B cell (primary cell): Measurements from ENCODE around the gene TULP1. TPM values are rescaled to one million over a fixed set of nuclear protein-coding genes. Genes with fewer than 3 reads are reported as not detected.

Experiments used
- ATAC-seq: fragments of 200-7000 bp; cut with Tn5 transposase; one replicate; pipeline ENCODE4 v1.10.0; 2021; ENCODE audit warnings: low read depth, mild to moderate bottlenecking, moderate number of reproducible peaks, moderate library complexity
- CTCF ChIA-PET: fragments of 350-600 bp; sonication (Branson Sonifier 250); formaldehyde crosslinking; loops from one replicate; lab custom pipeline; 2021; ENCODE audit warnings: antibody characterized with exemption, inconsistent platforms; lab: Charles Lee
- POLR2A ChIA-PET: fragments of 350-600 bp; sonication (Branson Sonifier 250); formaldehyde crosslinking; loops from one replicate; lab custom pipeline; 2021; ENCODE audit warnings: antibody characterized with exemption; lab: Charles Lee
- DNase-seq: peaks from one replicate; pipeline ENCODE4 v3.0.0; 2013
- H2AFZ ChIP-seq: 2 replicates; pipeline ENCODE4 v1.6.1; 2012; ENCODE audit warnings: mild to moderate bottlenecking, low read depth, low read length; ENCODE audit not compliant: insufficient read depth, poor library complexity, severe bottlenecking
- H3K27ac ChIP-seq, 2 donors: 1 replicate in 1 of 2; 2 replicates in 1 of 2; pipeline ENCODE4 v1.5.1; 2012 to 2013; ENCODE audit warnings: low read length in 2 of 2, mild to moderate bottlenecking in 2 of 2, moderate library complexity in 1 of 2
- H3K27me3 ChIP-seq, 4 experiments: fragments of 200-600 bp in 1 of 4; sonication (generic) in 1 of 4; replicated peaks in 1 of 4; 1 replicate in 2 of 4; 2 replicates in 2 of 4; pipeline versions ENCODE4 v1.6.1 to v1.7.0; 2013 to 2016; ENCODE audit warnings: low read length in 3 of 4, mild to moderate bottlenecking in 2 of 4, mixed read lengths in 1 of 4, moderate library complexity in 1 of 4; ENCODE audit not compliant: insufficient read depth in 4 of 4, control insufficient read depth in 3 of 4; ENCODE audit errors: control extremely low read depth in 1 of 4
- H3K36me3 ChIP-seq, 2 experiments: replicated peaks in 1 of 2; 1 replicate in 1 of 2; 2 replicates in 1 of 2; pipeline versions ENCODE4 v1.6.1 to v1.7.1; 2013; ENCODE audit warnings: low read length in 1 of 2; ENCODE audit not compliant: insufficient read depth in 2 of 2, control insufficient read depth in 1 of 2; ENCODE audit errors: control extremely low read depth in 1 of 2, extremely low read depth in 1 of 2
- H3K4me1 ChIP-seq, 2 donors: fragments of 200-600 bp in 1 of 2; sonication (generic) in 1 of 2; 1 replicate in 1 of 2; 2 replicates in 1 of 2; pipeline versions ENCODE4 v1.5.1 to v1.6.1; 2013 to 2017; ENCODE audit warnings: low read length in 2 of 2; ENCODE audit not compliant: control insufficient read depth in 2 of 2, insufficient read depth in 2 of 2
- H3K4me2 ChIP-seq: replicated peaks from 2 replicates; pipeline ENCODE3; 2012; ENCODE audit warnings: mild to moderate bottlenecking, low read depth, low read length; ENCODE audit not compliant: poor library complexity, severe bottlenecking
- H3K4me3 ChIP-seq, 5 experiments: fragments of 200-600 bp in 1 of 5; sonication (generic) in 1 of 5; 1 replicate in 3 of 5; 2 replicates in 2 of 5; pipeline versions ENCODE4 v1.5.1 to v1.7.0; 2011 to 2016; ENCODE audit warnings: low read length in 4 of 5, mild to moderate bottlenecking in 4 of 5, low read depth in 2 of 5, control low read depth in 1 of 5, moderate library complexity in 1 of 5; ENCODE audit not compliant: insufficient read depth in 1 of 5; ENCODE audit errors: control extremely low read depth in 1 of 5, extremely low read depth in 1 of 5
- H3K79me2 ChIP-seq: fragments of 200-600 bp; sonication (generic); one replicate; pipeline ENCODE4 v1.6.0; 2016; ENCODE audit warnings: low read length; ENCODE audit not compliant: control insufficient read depth, insufficient read depth
- H3K9ac ChIP-seq: fragments of 200-600 bp; sonication (generic); 2 replicates; pipeline ENCODE4 v1.6.1; 2017; ENCODE audit warnings: mild to moderate bottlenecking, low read length, moderate library complexity
- H3K9me3 ChIP-seq, 3 donors: one replicate each; pipeline versions ENCODE4 v1.6.1 to v1.7.1; 2013; ENCODE audit warnings: low read length in 2 of 3; ENCODE audit not compliant: control insufficient read depth in 2 of 3, insufficient read depth in 1 of 3; ENCODE audit errors: control extremely low read depth in 1 of 3
- H4K20me1 ChIP-seq: 2 replicates; pipeline ENCODE4 v1.6.0; 2012; ENCODE audit warnings: mild to moderate bottlenecking, low read length; ENCODE audit not compliant: insufficient read depth, control insufficient read depth, poor library complexity, severe bottlenecking
- H3K27ac Mint-ChIP-seq: one replicate; pipeline ENCODE4 v1.8.0; 2021; ENCODE audit warnings: mixed read lengths
- H3K27me3 Mint-ChIP-seq: one replicate; pipeline ENCODE4 v1.8.0; 2021; ENCODE audit warnings: mixed read lengths
- H3K4me1 Mint-ChIP-seq: one replicate; pipeline ENCODE4 v1.8.0; 2021; ENCODE audit warnings: mixed read lengths
- H3K4me3 Mint-ChIP-seq: one replicate; pipeline ENCODE4 v1.8.0; 2021; ENCODE audit warnings: mixed read lengths
- H3K9me3 Mint-ChIP-seq: one replicate; pipeline ENCODE4 v1.8.0; 2022; ENCODE audit warnings: mixed read lengths; ENCODE audit not compliant: insufficient read depth
- EZH2 ChIP-seq: IDR thresholded peaks from 2 replicates; pipeline ENCODE4 v1.6.1; 2012; ENCODE audit warnings: borderline replicate concordance, low read depth, mild to moderate bottlenecking, moderate library complexity, low read length; ENCODE audit not compliant: insufficient read depth, poor library complexity, severe bottlenecking
- WGBS: methylation state at CpG from one replicate; pipeline ENCODE4 v1.1.5; 2013; ENCODE audit warnings: missing lambda C conversion rate; ENCODE audit not compliant: insufficient coverage; 5-methylcytosine and 5-hydroxymethylcytosine counted together
- intact Hi-C: fragments of 100-400 bp; cut with micrococcal nuclease; formaldehyde crosslinking; loops from one replicate; pipeline ENCODE4 v1.10.0; 2022
- polyA plus RNA-seq: library from polyadenylated mRNA; depleted of rRNA; stranded (reverse); fragments of >200 nt; gene quantifications from 2 replicates; pipeline ENCODE4 v1.2.3, GENCODE V29; 2012
- total RNA-seq, 2 donors: library from RNA; stranded (reverse); fragments of 120-200 nt in 1 of 2; gene quantifications; 1 replicate in 1 of 2; 2 replicates in 1 of 2; pipeline versions ENCODE4 v1.2.3 to v1.2.4, GENCODE V29; 2013 to 2022
- TF ChIP-seq, protein P1 (sequence below): fragments of 200-600 bp; IDR thresholded peaks from one replicate; pipeline ENCODE4 v1.8.0; 2022; ENCODE audit warnings: antibody characterized with exemption, mild to moderate bottlenecking

The TULP1 gene
- total and polyA plus RNA-seq, 2 donors (not counting 1 experiment from before 2014, with no cell fraction given) = not detected

DNA sequence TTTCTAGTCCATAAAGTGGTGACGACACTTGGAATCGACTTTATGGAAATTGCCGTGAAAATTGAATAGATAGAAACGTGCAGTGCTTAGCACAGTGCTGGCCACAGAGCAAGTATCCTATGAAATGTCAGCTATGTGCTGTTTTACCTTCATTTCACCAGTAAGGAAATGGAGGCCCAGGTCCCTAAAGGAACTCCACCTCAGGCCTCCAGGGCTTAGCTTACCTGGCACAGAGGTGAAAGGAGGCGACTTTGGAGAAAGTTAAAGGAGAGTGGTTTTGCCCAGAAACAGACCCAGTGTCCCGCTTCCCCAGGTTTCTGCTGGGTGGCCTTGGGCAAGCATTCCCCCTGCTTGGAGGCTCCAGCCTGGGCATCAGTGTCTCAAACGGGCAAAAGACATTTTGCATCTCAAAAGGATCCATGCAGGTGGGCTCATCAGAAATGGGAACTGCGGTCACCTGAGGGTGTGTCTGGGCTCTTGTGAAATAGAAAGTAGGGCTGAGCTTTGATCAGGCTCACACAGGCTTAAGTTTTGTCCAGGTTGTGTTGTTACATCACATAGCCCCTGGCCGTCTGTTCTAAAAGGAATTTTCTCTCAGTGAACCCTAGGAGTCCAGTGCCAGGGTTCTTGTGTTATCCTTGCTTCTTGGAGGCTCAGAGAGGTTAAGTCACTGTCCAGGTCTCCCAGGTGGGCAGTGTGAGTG lies 6.8 kb upstream of the TULP1 start:
- no peak overlapping the region for H3K4me2 ChIP-seq
- peaks cover 9% of the 10 kb centered on the region for H3K4me1 Mint-ChIP-seq
- WGBS = 88% methylated on average over 5 of the region's 9 CpGs

More for the DNA sequence above, 6.8 kb upstream of the TULP1 start:
- POLR2A ChIA-PET = no interaction called here
- Histone ChIP-seq H3K4me3 (no peak overlapping the region), H3K27me3 (peaks cover 0 to 5% (median 0%) of the 10 kb centered on the region in 4 experiments), H2AFZ (no peak overlapping the region), H4K20me1 (no peaks in the 10 kb centered on the region), H3K27ac (no peak overlapping the region), H3K79me2 (no peaks in the 10 kb centered on the region), H3K9ac (no peak overlapping the region), H3K4me1 (peaks cover 3 to 9% of the 10 kb centered on the region in 2 donors), H3K9me3 (peaks cover 0 to 1% (median 0%) of the 10 kb centered on the region in 3 donors), H3K36me3 (no peaks in the 10 kb centered on the region)
- Mint-ChIP-seq H3K27ac (no peak overlapping the region), H3K4me3 (no peak overlapping the region), H3K9me3 (no peaks in the 10 kb centered on the region), H3K27me3 (no peaks in the 10 kb centered on the region)
- TF ChIP-seq, protein P1, sequence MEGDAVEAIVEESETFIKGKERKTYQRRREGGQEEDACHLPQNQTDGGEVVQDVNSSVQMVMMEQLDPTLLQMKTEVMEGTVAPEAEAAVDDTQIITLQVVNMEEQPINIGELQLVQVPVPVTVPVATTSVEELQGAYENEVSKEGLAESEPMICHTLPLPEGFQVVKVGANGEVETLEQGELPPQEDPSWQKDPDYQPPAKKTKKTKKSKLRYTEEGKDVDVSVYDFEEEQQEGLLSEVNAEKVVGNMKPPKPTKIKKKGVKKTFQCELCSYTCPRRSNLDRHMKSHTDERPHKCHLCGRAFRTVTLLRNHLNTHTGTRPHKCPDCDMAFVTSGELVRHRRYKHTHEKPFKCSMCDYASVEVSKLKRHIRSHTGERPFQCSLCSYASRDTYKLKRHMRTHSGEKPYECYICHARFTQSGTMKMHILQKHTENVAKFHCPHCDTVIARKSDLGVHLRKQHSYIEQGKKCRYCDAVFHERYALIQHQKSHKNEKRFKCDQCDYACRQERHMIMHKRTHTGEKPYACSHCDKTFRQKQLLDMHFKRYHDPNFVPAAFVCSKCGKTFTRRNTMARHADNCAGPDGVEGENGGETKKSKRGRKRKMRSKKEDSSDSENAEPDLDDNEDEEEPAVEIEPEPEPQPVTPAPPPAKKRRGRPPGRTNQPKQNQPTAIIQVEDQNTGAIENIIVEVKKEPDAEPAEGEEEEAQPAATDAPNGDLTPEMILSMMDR = no peak
- TF ChIP-seq EZH2 = no peak
- DNase-seq (no peak), ATAC-seq (no peak)
- CTCF ChIA-PET = interaction anchor here (0.6 to 10.6 kb wide), 3 partner anchors 61 to 217 kb away, joined by 3 to 119 read pairs (median 5); partner anchors contain the start of gene ARMC12
- intact Hi-C loops = no loop called here
